Measurements from ENCODE around the gene ZBTB44.
"Not testable (repeated sequence)": the region's sequence is repeated elsewhere in the genome, so short reads cannot be mapped to it uniquely, and the experiment has no call there.

ZBTB44 gene

DNA sequence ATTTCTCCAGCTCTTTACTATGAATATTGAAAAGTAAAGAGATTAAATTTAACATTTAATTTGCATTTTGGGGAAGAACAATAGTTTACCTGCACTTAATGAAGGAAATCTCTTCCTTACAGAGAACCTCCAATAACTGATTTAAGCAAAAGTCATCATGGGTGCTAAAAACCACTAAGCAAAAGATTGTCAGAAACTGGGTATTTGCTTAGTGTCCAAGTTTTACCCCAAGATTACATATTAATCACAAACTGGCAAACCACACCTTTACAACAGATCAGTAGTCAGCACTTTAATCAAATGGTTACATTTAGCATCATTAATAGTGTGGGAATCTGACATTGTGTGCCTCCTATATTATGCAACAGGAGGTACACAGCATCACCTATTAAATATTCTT, 2.7 kb downstream of the ZBTB44 start:
- Histone ChIP-seq H3K4me1 (peaks cover 33% of the 10 kb centered on the region), H3K9ac (no peak overlapping the region), H4K20me1 (peaks cover 64% of the 10 kb centered on the region), H3K36me3 (peaks cover 32% of the 10 kb centered on the region), H3K4me3 (no peak overlapping the region), H3K27ac (no peak overlapping the region), H3K9me3 (peaks cover 24% of the 10 kb centered on the region), H3K4me2 (peak overlapping the region; percentile 90), H3K27me3 (no peaks in the 10 kb centered on the region)
- TF ChIP-seq Cebpa-rat (IDR thresholded peaks at IDR 0.05) = no peak

DNA sequence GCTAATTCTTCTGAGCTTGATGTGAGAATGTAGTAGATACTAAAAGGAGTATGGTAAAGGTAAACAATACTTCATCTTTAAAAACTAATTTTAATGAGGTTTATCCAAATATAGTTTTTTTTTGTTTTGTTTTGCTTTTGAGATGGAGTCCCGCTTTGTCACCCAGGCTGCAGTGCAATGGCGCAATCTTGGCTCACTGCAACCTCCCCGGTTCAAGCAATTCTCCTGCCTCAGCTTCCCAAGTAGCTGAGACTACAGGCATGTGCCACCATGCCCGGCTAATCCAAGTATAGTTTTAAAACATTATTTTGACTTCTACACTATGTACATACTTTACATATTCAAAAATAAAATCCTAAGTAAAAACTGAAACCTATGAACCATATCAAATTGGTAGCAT, 4.1 kb downstream of the ZBTB44 start:
- Histone ChIP-seq H3K27me3 (no peaks in the 10 kb centered on the region), H4K20me1 (peaks cover 75% of the 10 kb centered on the region), H3K27ac (no peak overlapping the region), H3K9me3 (peaks cover 38% of the 10 kb centered on the region), H3K4me3 (no peak overlapping the region), H3K36me3 (peaks cover 44% of the 10 kb centered on the region), H3K9ac (no peak overlapping the region), H3K4me1 (peaks cover 30% of the 10 kb centered on the region), H3K4me2 (no peak overlapping the region)
- TF ChIP-seq Cebpa-rat (IDR thresholded peaks at IDR 0.05) = no peak

DNA sequence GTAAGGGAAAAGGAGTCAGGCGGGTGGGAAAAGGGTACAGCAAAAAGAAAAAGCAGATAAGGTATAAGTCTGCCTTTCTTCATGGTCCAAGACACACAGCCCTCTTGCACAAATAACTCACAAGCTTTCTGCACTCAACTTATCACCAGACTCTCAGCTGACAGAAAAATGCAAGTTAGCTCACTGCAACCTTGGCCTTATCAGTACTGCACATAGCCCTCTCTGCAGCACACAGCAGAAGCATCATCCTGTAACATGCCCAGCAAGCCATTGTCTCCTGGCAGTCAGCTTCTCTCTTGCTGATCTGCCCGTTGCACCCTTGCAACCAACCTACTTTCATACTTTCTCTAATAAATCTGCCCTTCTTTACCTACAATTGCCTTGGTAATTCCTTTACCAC, 5.8 kb downstream of the ZBTB44 start:
- TF ChIP-seq Cebpa-rat (IDR thresholded peaks at IDR 0.05) = no peak
- H4K20me1 ChIP-seq = peaks cover 92% of the 10 kb centered on the region
- H3K27me3 ChIP-seq = no peaks in the 10 kb centered on the region
- H3K4me2 ChIP-seq = no peak overlapping the region
- H3K4me3 ChIP-seq = no peak overlapping the region
- H3K9ac ChIP-seq = no peak overlapping the region
- peaks cover 23% of the 10 kb centered on the region for H3K4me1 ChIP-seq
- H3K27ac ChIP-seq = no peak overlapping the region
- peaks cover 49% of the 10 kb centered on the region for H3K9me3 ChIP-seq
- peaks cover 50% of the 10 kb centered on the region for H3K36me3 ChIP-seq

DNA sequence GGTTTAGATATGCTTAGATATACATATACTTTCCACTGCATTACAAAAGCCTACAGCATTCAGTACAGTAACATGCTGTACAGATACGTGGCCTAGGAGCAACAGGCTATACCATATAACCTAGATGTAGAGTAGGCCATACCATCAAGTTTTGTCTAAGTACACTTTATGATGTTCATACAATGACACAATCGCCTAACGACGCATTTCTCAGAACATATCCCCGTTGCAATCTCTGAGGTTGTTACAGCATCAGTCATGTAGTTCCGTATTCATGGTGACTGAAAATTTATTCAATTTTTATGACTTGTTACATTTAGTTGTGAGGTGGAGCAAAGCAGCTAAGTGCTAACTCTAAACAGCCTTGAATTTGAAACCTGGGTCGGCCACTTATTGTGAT, 6.7 kb downstream of the ZBTB44 start:
- Histone ChIP-seq H3K9ac (no peak overlapping the region), H3K36me3 (peaks cover 54% of the 10 kb centered on the region), H3K9me3 (peaks cover 55% of the 10 kb centered on the region), H3K27me3 (no peaks in the 10 kb centered on the region), H3K4me2 (no peak overlapping the region), H4K20me1 (peaks cover 96% of the 10 kb centered on the region), H3K27ac (no peak overlapping the region), H3K4me1 (peaks cover 21% of the 10 kb centered on the region), H3K4me3 (no peak overlapping the region)
- no peak for TF ChIP-seq Cebpa-rat (IDR thresholded peaks at IDR 0.05)

DNA sequence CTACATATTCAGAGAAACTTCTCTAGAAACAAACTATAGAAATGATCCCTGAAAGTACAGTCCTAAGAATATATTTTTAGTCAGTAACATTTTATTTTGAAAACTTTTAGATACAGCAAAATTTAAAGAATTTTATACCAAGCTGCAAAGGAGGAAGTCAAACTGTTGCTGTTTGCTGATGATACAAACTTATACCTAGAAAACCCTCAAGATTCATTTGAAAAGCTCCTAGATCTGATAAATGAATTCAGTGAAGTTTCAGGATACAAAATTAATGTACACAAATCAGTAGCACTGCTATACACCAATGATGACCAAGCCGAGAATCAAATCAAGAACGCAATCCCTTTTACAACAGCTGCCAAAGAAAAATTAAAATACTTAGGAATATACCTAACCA, 10.1 kb downstream of the ZBTB44 start:
- Histone ChIP-seq H3K4me1 (peaks cover 18% of the 10 kb centered on the region), H3K36me3 (peaks cover 75% of the 10 kb centered on the region), H3K9ac (no peak overlapping the region), H3K4me3 (no peak overlapping the region), H3K9me3 (peaks cover 61% of the 10 kb centered on the region), H3K27me3 (no peaks in the 10 kb centered on the region), H3K4me2 (no peak overlapping the region), H4K20me1 (peaks cover 96% of the 10 kb centered on the region), H3K27ac (no peak overlapping the region)
- TF ChIP-seq Cebpa-rat (IDR thresholded peaks at IDR 0.05) = no peak

DNA sequence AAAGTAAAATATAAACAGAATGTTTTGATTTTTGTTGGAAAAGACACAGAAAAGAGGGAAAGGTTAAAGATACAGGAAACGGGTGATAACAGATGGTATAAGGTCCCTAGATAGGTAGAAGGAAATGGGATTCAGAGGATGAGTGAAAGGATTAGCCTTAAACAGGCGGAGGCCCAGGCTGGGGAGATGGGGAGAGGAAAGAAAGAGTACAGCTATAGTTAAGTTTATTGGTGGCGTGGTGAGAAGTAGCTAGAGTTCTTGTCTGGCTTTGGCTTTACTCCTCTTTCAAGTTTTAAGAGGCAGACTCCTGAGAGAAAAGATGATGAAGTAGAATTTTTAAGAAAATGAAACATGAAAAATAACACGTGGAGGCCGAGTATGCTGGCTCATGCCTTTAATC, 13.7 kb downstream of the ZBTB44 start:
- Histone ChIP-seq H4K20me1 (peaks cover 95% of the 10 kb centered on the region), H3K4me1 (peaks cover 18% of the 10 kb centered on the region), H3K4me3 (no peak overlapping the region), H3K27ac (no peak overlapping the region), H3K9me3 (peaks cover 30% of the 10 kb centered on the region), H3K36me3 (peaks cover 63% of the 10 kb centered on the region), H3K27me3 (no peaks in the 10 kb centered on the region), H3K9ac (no peak overlapping the region), H3K4me2 (peak overlapping the region; percentile 23; the same call in 1 of the 2 replicates)
- TF ChIP-seq Cebpa-rat (IDR thresholded peaks at IDR 0.05) = no peak

DNA sequence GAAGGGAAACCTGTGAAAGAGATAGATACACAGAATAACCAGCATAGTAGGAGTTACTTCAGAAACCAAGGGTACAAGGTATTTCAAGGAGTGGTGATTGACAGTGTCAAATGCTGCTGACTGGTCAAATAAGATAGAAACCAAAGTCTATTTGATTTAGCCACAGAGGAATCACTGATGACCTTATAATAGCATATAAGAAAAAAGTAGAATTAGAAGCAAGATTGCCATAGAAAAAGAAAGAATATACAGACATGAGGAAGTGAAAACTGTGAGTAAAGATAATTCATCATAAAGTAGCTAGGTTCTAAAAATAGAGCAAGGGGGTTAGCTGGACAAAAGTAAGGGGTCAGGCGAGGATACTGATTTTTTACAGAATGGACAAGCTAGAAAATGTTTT, 14.2 kb downstream of the ZBTB44 start:
- Histone ChIP-seq H4K20me1 (peaks cover 99% of the 10 kb centered on the region), H3K36me3 (peaks cover 66% of the 10 kb centered on the region), H3K27ac (no peak overlapping the region), H3K9ac (no peak overlapping the region), H3K4me2 (peak overlapping the region; percentile 23; the same call in 1 of the 2 replicates), H3K4me1 (peaks cover 18% of the 10 kb centered on the region), H3K9me3 (peaks cover 25% of the 10 kb centered on the region), H3K27me3 (no peaks in the 10 kb centered on the region), H3K4me3 (no peak overlapping the region)
- TF ChIP-seq Cebpa-rat (IDR thresholded peaks at IDR 0.05) = no peak

DNA sequence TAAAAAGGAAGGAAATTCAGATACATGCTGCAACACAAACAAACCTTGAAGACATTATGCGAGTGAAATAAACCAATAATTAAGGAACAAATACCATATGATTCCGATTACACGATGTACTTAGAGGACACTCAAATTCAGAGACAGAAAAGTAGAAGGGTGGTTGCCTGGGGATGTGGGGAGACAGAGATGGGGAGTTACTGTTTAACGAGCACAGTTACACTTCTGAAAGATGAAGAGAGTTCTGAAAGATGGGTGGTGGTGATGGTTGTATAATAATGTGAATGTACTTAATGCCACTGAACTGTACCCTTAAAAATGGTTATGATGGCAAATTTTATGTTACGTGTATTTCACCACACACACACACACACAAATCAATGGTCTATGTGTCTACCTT, 14.7 kb downstream of the ZBTB44 start:
- H3K9ac ChIP-seq = no peak overlapping the region
- no peak overlapping the region for H3K4me3 ChIP-seq
- peaks cover 18% of the 10 kb centered on the region for H3K4me1 ChIP-seq
- peaks cover 99% of the 10 kb centered on the region for H4K20me1 ChIP-seq
- no peak overlapping the region for H3K27ac ChIP-seq
- peaks cover 64% of the 10 kb centered on the region for H3K36me3 ChIP-seq
- no peak overlapping the region for H3K4me2 ChIP-seq
- no peak for TF ChIP-seq Cebpa-rat (IDR thresholded peaks at IDR 0.05)
- peaks cover 19% of the 10 kb centered on the region for H3K9me3 ChIP-seq
- no peaks in the 10 kb centered on the region for H3K27me3 ChIP-seq

DNA sequence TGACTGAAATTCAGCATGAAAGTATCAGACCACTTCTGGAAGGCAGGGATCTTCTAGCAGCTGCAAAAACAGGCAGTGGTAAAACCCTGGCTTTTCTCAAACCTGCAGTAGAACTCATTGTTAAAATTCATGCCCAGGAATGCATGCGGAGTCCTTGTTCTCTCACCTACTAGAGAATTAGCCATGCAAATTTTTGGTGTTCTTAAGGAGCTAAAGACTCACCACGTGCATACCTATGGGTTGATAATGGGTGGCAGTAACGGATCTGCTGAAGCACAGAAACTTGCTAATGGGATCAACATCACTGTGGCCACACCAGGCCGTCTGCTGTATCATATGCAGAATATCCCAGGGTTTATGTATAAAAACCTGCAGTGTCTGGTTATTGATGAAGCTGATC, 19.1 kb downstream of the ZBTB44 start:
- Histone ChIP-seq H3K27ac (no peak overlapping the region), H3K4me1 (peaks cover 4% of the 10 kb centered on the region), H3K9me3 (peaks cover 14% of the 10 kb centered on the region; the same call in 1 of the 2 replicates), H3K4me2 (no peak overlapping the region), H3K27me3 (no peaks in the 10 kb centered on the region), H4K20me1 (peaks cover 76% of the 10 kb centered on the region), H3K36me3 (peaks cover 56% of the 10 kb centered on the region), H3K4me3 (no peak overlapping the region), H3K9ac (no peak overlapping the region)
- no peak for TF ChIP-seq Cebpa-rat (IDR thresholded peaks at IDR 0.05)

DNA sequence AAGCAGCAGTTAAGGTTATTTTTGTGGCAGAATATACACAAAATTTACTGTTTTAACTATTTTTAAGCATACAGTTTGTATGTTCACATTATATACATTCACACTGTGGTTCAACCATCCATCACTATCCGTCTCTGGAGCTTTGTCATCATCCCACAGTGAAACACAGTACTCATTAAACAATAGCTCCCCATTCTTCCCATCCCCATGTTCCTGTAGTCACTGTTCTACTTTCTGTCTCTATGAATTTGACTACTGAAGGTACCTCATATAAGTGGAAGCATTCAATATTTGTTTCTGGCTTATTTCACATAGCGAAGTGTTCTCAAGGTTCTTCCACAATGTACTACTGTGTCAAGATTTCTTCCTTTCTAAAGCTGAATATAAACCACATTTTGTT, 32.6 kb downstream of the ZBTB44 start:
- Histone ChIP-seq H3K27me3 (no peaks in the 10 kb centered on the region; the same call in 1 of the 2 replicates), H3K4me2 (no peak overlapping the region), H4K20me1 (peaks cover 40% of the 10 kb centered on the region), H3K27ac (no peak overlapping the region), H3K36me3 (peaks cover 76% of the 10 kb centered on the region), H3K4me1 (no peaks in the 10 kb centered on the region), H3K9ac (no peak overlapping the region), H3K4me3 (no peak overlapping the region), H3K9me3 (peaks cover 61% of the 10 kb centered on the region)
- no peak for TF ChIP-seq Cebpa-rat (IDR thresholded peaks at IDR 0.05)

DNA sequence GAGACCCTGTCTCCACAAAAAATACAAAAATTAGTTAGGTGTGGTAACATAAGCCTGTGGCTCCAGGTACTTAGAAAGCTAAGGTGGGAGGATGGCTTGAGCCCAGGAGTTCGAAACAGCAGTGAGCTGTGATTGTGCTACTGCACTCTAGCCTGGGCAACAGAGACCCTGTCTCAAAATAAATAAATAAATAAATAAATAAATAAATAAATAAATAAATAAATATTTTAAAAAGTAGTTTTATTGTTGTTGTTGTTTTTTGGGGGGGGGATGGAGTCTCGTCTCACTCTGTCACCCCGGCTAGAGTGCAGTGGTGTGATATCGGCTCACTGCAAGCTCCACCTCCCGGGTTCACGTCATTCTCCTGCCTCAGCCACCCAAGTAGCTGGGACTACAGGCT, 33.4 kb downstream of the ZBTB44 start:
- Histone ChIP-seq H3K36me3 (peaks cover 69% of the 10 kb centered on the region), H3K9me3 (peaks cover 61% of the 10 kb centered on the region), H4K20me1 (peaks cover 38% of the 10 kb centered on the region)
- not testable (repeated sequence) for H3K27me3 ChIP-seq, H3K27ac ChIP-seq, H3K9ac ChIP-seq, H3K4me3 ChIP-seq, H3K4me1 ChIP-seq, H3K4me2 ChIP-seq

All from BLaER1 (cell line).